ENCODE data around the gene AMN1.

AMN1 gene

GRCh38 chr12:31728917-31729640 lies at the start of gene AMN1 (continued):
- peak; percentile 56; the same call in 1 of the 2 replicates for TF ChIP-seq ZNF449 (tag by site-specific recombination; IDR thresholded peaks at IDR 0.05)
- no peak for TF ChIP-seq ZNF654 (tag by site-specific recombination; IDR thresholded peaks at IDR 0.05; ENCODE audit: low read depth)
- TF ChIP-seq ZNF37A (tag by site-specific recombination; IDR thresholded peaks at IDR 0.05): no peak
- 0 out of 2 replicates have a peak, but pooled peaks have one; percentile 69 for TF ChIP-seq KLF9 (tag by site-specific recombination; IDR thresholded peaks at IDR 0.05; ENCODE audit: low read depth)
- peak; percentile 93 for TF ChIP-seq ZEB2 (tag by site-specific recombination; IDR thresholded peaks at IDR 0.05)
- peak; percentile 47 for TF ChIP-seq ZNF660 (tag by site-specific recombination; IDR thresholded peaks at IDR 0.05)
- TF ChIP-seq ZIC2 (tag by site-specific recombination; IDR thresholded peaks at IDR 0.05): peak; percentile 82
- TF ChIP-seq TRIM28 (IDR thresholded peaks at IDR 0.05; ENCODE audit: borderline replicate concordance, low read length): peak; percentile 51; the same call in 1 of the 2 replicates
- no peak for TF ChIP-seq ZNF223 (tag by site-specific recombination; IDR thresholded peaks at IDR 0.05)
- TF ChIP-seq ZNF473 (tag by site-specific recombination; IDR thresholded peaks at IDR 0.05): no peak
- TF ChIP-seq YY1 (tag by site-specific recombination; IDR thresholded peaks at IDR 0.05): peak; percentile 56; the same call in 1 of the 2 replicates
- TF ChIP-seq ZNF112 (tag by site-specific recombination; IDR thresholded peaks at IDR 0.05): no peak
- TF ChIP-seq YY2 (tag by site-specific recombination; IDR thresholded peaks at IDR 0.05): no peak
- no peak for TF ChIP-seq ZNF140 (tag by site-specific recombination; IDR thresholded peaks at IDR 0.05)
- peak; percentile 100 for TF ChIP-seq ZBTB48 (tag by site-specific recombination; IDR thresholded peaks at IDR 0.05)
- TF ChIP-seq ZNF148 (tag by site-specific recombination; IDR thresholded peaks at IDR 0.05; ENCODE audit: borderline replicate concordance): no peak
- peak; percentile 17; the same call in 1 of the 2 replicates for TF ChIP-seq ZNF580 (tag by site-specific recombination; IDR thresholded peaks at IDR 0.05)
- no peak for TF ChIP-seq ZFP41 (tag by site-specific recombination; IDR thresholded peaks at IDR 0.05; ENCODE audit: borderline replicate concordance)
- peak; percentile 83 for TF ChIP-seq SETDB1 (IDR thresholded peaks at IDR 0.05; ENCODE audit: insufficient read length, low read length)
- TF ChIP-seq SP3 (tag by site-specific recombination; IDR thresholded peaks at IDR 0.05): peak; percentile 97
- peak; percentile 77; the same call in 1 of the 2 replicates for TF ChIP-seq SP7 (tag by site-specific recombination; IDR thresholded peaks at IDR 0.05)
- TF ChIP-seq ZNF624 (tag by site-specific recombination; IDR thresholded peaks at IDR 0.05): no peak
- TF ChIP-seq HOXC10 (CRISPR knock-in tag; IDR thresholded peaks at IDR 0.05): no peak
- no peak for TF ChIP-seq ZNF292 (tag by site-specific recombination; IDR thresholded peaks at IDR 0.05; ENCODE audit: borderline replicate concordance, low read depth)
- TF ChIP-seq ZFP69B (tag by site-specific recombination; IDR thresholded peaks at IDR 0.05): no peak
- peak; percentile 95 for TF ChIP-seq ZNF76 (tag by site-specific recombination; IDR thresholded peaks at IDR 0.05; ENCODE audit: borderline replicate concordance, low read depth)
- TF ChIP-seq ZBTB6 (tag by site-specific recombination; IDR thresholded peaks at IDR 0.05): peak; percentile 97
- no peak for TF ChIP-seq ZNF560 (tag by site-specific recombination; IDR thresholded peaks at IDR 0.05; ENCODE audit: borderline replicate concordance)
- TF ChIP-seq ZNF843 (tag by site-specific recombination; IDR thresholded peaks at IDR 0.05): no peak
- 0 out of 2 replicates have a peak, but pooled peaks have one; percentile 21 for TF ChIP-seq TSHZ1 (tag by site-specific recombination; IDR thresholded peaks at IDR 0.05; ENCODE audit: borderline replicate concordance)
- no peak for TF ChIP-seq ZNF138 (tag by site-specific recombination; IDR thresholded peaks at IDR 0.05; ENCODE audit: borderline replicate concordance)
- TF ChIP-seq ZNF24 (tag by site-specific recombination; IDR thresholded peaks at IDR 0.05): no peak
- no peak; the same call in 1 of the 2 replicates for TF ChIP-seq ZNF121 (tag by site-specific recombination; IDR thresholded peaks at IDR 0.05)
